MM.1S (cell line): Measurements from ENCODE around the gene PARD3.

ENCODE experiments used
- EZH2 ChIP-seq: fragments of 300-600 bp; sonication (generic); optimal IDR thresholded peaks from 2 replicates; pipeline ENCODE3; 2017; ENCODE audit warnings: low read depth, mild to moderate bottlenecking, antibody characterized with exemption, low read length, mixed read lengths
- EZH2phosphoT487 ChIP-seq: fragments of 300-600 bp; sonication (generic); IDR thresholded peaks from 2 replicates; pipeline ENCODE4 v1.6.1; 2018; ENCODE audit warnings: antibody characterized with exemption, low read length
- TF ChIP-seq, protein P1 (sequence below): fragments of 300-600 bp; sonication (generic); IDR thresholded peaks from 2 replicates; pipeline ENCODE4 v1.5.1; 2016; ENCODE audit warnings: antibody characterized with exemption, low read length, mixed read lengths

DNA sequence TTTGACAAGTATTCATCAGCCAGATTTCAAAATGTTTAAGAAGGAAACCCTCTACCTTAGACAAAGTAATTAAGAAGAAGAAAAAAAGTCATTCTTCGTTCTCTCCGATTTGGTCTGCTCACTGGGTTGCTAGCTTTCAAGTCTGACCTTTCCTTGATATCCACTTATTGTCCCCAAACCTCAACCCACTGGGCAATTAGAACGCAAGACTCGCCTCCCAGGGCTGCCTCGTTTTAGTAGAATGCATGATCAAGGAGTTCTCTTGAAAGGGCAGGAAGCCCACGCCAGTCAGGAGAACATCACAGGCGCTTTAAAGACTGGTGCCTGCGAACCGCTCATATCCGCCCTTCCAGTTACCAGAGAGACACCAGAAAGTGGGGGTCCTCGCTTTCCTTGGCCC, 637.7 kb downstream of the PARD3 start:
- TF ChIP-seq, protein P1, sequence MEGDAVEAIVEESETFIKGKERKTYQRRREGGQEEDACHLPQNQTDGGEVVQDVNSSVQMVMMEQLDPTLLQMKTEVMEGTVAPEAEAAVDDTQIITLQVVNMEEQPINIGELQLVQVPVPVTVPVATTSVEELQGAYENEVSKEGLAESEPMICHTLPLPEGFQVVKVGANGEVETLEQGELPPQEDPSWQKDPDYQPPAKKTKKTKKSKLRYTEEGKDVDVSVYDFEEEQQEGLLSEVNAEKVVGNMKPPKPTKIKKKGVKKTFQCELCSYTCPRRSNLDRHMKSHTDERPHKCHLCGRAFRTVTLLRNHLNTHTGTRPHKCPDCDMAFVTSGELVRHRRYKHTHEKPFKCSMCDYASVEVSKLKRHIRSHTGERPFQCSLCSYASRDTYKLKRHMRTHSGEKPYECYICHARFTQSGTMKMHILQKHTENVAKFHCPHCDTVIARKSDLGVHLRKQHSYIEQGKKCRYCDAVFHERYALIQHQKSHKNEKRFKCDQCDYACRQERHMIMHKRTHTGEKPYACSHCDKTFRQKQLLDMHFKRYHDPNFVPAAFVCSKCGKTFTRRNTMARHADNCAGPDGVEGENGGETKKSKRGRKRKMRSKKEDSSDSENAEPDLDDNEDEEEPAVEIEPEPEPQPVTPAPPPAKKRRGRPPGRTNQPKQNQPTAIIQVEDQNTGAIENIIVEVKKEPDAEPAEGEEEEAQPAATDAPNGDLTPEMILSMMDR: no peak
- TF ChIP-seq EZH2phosphoT487 (no peak), EZH2 (no peak)
